Calu3 (cell line): ENCODE results near the gene DLEC1. TPM values are rescaled to one million over a fixed set of nuclear protein-coding genes. Genes with fewer than 3 reads are reported as not detected.

Source experiments
- BruUV-seq: library from RNA; stranded (reverse); fragments of 400-500 nt; replicated peaks from 2 replicates; lab custom pipeline; 2021; lab: Mats Ljungman, UMichigan
- CTCF ChIA-PET: fragments of 300-600 bp; sonication (Branson Sonifier 250); formaldehyde crosslinking; loops from one replicate; lab custom pipeline; 2022; ENCODE audit warnings: antibody characterized with exemption; lab: Charles Lee
- DNase-seq: peaks from one replicate; pipeline ENCODE4 v3.0.0; 2022
- H3K27ac Mint-ChIP-seq: one replicate; pipeline ENCODE4 v1.8.0; 2022; ENCODE audit warnings: mixed read lengths; ENCODE audit not compliant: unreplicated experiment
- H3K27me3 Mint-ChIP-seq: one replicate; pipeline ENCODE4 v1.8.0; 2022; ENCODE audit warnings: mixed read lengths; ENCODE audit not compliant: unreplicated experiment
- H3K36me3 Mint-ChIP-seq: one replicate; pipeline ENCODE4 v1.8.0; 2022; ENCODE audit warnings: mild to moderate bottlenecking, moderate library complexity, mixed read lengths; ENCODE audit not compliant: insufficient read depth, unreplicated experiment
- H3K4me1 Mint-ChIP-seq: one replicate; pipeline ENCODE4 v1.8.0; 2022; ENCODE audit warnings: mild to moderate bottlenecking, low read depth, mixed read lengths; ENCODE audit not compliant: unreplicated experiment
- H3K4me3 Mint-ChIP-seq: one replicate; pipeline ENCODE4 v1.8.0; 2022; ENCODE audit warnings: mild to moderate bottlenecking, low read depth, moderate library complexity, mixed read lengths; ENCODE audit not compliant: unreplicated experiment
- H3K9me3 Mint-ChIP-seq: one replicate; pipeline ENCODE4 v1.8.0; 2022; ENCODE audit warnings: low read depth, mixed read lengths; ENCODE audit not compliant: unreplicated experiment
- intact Hi-C: fragments of 100-400 bp; cut with micrococcal nuclease; formaldehyde crosslinking; loops from one replicate; pipeline ENCODE4 v1.10.0; 2022; ENCODE audit not compliant: unreplicated experiment
- total RNA-seq: library from RNA; stranded (reverse); gene quantifications from 2 replicates; pipeline ENCODE4 v1.2.3, GENCODE V29; 2022
- TF ChIP-seq, protein P1 (sequence below): fragments of 200-600 bp; IDR thresholded peaks from one replicate; pipeline ENCODE4 v1.8.0; 2022; ENCODE audit warnings: antibody characterized with exemption; ENCODE audit not compliant: unreplicated experiment

DLEC1 gene
- total RNA-seq, 1 experiment from 2014 or later = 0.28 TPM

DNA sequence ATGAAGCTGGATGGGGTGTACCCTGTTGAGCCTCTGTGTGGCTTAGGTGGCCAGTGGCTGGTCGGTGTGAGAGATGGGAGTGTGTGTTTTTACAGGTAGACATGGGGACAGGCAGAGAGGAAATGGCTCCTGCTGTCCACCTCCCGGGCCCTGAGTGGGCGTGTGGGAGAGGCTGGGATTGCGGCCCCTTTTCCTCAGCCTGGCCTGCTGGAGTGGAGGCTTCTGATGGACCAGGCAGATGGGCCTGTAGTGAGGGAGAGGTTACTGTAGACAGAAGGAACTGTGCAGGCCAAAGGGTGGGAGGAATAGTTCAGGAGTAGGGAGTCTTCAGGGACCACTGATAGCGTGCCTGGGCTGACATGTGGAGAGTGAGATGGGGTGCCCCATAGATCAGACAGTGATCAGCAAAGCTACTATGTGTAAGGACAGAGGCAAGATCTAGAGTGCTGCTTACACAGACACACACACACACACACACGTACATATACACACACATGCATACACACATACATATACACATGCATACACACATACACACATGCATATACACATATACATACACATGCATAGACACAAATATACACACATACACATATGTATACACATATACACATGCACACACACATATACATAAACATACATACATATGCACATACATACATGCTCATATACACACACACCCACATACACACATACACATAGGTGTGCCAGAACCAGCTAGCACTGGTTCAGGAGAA is 71.5 kb downstream of the DLEC1 start:
- H3K27me3 Mint-ChIP-seq = peaks cover 5% of the 10 kb centered on the region

GRCh38 chr3:38111201-38111600 is 72.2 kb downstream of the DLEC1 start:
- TF ChIP-seq, protein P1, sequence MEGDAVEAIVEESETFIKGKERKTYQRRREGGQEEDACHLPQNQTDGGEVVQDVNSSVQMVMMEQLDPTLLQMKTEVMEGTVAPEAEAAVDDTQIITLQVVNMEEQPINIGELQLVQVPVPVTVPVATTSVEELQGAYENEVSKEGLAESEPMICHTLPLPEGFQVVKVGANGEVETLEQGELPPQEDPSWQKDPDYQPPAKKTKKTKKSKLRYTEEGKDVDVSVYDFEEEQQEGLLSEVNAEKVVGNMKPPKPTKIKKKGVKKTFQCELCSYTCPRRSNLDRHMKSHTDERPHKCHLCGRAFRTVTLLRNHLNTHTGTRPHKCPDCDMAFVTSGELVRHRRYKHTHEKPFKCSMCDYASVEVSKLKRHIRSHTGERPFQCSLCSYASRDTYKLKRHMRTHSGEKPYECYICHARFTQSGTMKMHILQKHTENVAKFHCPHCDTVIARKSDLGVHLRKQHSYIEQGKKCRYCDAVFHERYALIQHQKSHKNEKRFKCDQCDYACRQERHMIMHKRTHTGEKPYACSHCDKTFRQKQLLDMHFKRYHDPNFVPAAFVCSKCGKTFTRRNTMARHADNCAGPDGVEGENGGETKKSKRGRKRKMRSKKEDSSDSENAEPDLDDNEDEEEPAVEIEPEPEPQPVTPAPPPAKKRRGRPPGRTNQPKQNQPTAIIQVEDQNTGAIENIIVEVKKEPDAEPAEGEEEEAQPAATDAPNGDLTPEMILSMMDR = no peak
- CTCF ChIA-PET = interaction anchor here (0.7 kb wide), 1 partner anchor 53 kb away, joined by 3 read pairs; no protein-coding TSS in a partner anchor
- Mint-ChIP-seq H3K4me1 (no peaks in the 10 kb centered on the region), H3K27ac (no peak overlapping the region), H3K27me3 (peaks cover 12% of the 10 kb centered on the region), H3K36me3 (peaks cover 15% of the 10 kb centered on the region), H3K9me3 (no peaks in the 10 kb centered on the region), H3K4me3 (no peak overlapping the region)
- no TSS peak for BruUV-seq
- no peak for DNase-seq
- intact Hi-C loops = no loop called here

More for the DNA sequence above, 71.5 kb downstream of the DLEC1 start:
- no peak overlapping the region for H3K4me3 Mint-ChIP-seq
- intact Hi-C loops = no loop called here
- peaks cover 4% of the 10 kb centered on the region for H3K9me3 Mint-ChIP-seq
- no peaks in the 10 kb centered on the region for H3K4me1 Mint-ChIP-seq
- no TSS peak for BruUV-seq
- CTCF ChIA-PET = no interaction called here
- H3K36me3 Mint-ChIP-seq = peaks cover 8% of the 10 kb centered on the region
- H3K27ac Mint-ChIP-seq = no peak overlapping the region
- no peak for DNase-seq
- TF ChIP-seq, protein P1 = no peak

DNA sequence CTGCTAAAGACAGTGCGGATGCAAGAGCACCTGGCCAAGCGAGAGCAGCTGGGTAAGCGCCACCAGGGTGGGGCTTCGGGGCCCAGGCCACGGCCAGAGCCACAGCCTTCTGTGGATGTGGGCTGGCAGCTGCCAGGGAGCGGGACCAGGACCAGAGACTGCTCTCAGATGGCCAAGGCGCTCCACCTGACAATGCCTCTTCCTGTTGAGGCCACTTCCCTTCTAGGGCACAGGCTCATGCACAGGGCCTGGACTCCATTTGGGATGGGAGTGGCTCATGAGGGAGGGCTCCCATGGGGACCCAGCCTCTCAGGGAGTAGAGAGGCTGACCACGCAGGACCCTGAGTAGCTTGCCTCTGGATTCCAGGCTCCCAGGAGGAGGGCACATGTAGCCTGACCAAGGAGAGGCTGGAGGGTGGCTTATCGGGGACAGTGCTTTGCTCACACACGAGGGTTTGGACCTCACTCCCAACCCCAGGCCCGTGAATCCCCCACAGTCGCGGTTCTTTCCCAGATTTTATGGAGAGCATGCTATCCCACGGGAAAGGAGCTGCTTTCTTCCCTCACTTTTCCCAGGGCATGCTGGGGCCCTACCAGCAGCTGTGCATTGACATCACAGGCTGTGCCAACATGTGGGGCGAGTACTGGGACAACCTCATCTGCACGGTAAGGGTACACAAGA is 72.8 kb downstream of the DLEC1 start:
- H3K27ac Mint-ChIP-seq = no peak overlapping the region
- CTCF ChIA-PET = interaction anchor here (0.7 kb wide), 1 partner anchor 53 kb away, joined by 3 read pairs; no protein-coding TSS in a partner anchor
- TF ChIP-seq, protein P1 = no peak
- H3K4me1 Mint-ChIP-seq = no peaks in the 10 kb centered on the region
- H3K4me3 Mint-ChIP-seq = no peak overlapping the region
- intact Hi-C loops = no loop called here
- BruUV-seq = no TSS peak
- peaks cover 16% of the 10 kb centered on the region for H3K36me3 Mint-ChIP-seq
- no peak for DNase-seq
- H3K9me3 Mint-ChIP-seq = no peaks in the 10 kb centered on the region
- peaks cover 13% of the 10 kb centered on the region for H3K27me3 Mint-ChIP-seq

- Mint-ChIP-seq H3K4me1 (no peaks in the 10 kb centered on the region), H3K27ac (no peak overlapping the region), H3K9me3 (no peaks in the 10 kb centered on the region), H3K36me3 (peaks cover 16% of the 10 kb centered on the region), H3K27me3 (peaks cover 13% of the 10 kb centered on the region), H3K4me3 (no peak overlapping the region)
- BruUV-seq = no TSS peak
- intact Hi-C loops = no loop called here
- CTCF ChIA-PET = no interaction called here
- no peak for DNase-seq
- TF ChIP-seq, protein P1 = no peak
Observed at GRCh38 chr3:38112378-38112761, 73.4 kb downstream of the DLEC1 start.
